HG03521 (cell line): Measurements from ENCODE around the gene ESYT3.
"Not testable (repeated sequence)": the region's sequence is repeated elsewhere in the genome, so short reads cannot be mapped to it uniquely, and the experiment has no call there.

Source experiments
- ATAC-seq: cut with Tn5 transposase; IDR thresholded peaks from one replicate; pipeline ENCODE4 v1.9.1; 2021; ENCODE audit warnings: mild to moderate bottlenecking, moderate library complexity; ENCODE audit not compliant: unreplicated experiment

The ESYT3 gene

GRCh38 chr3:138441256-138441655 lies 6.8 kb downstream of the ESYT3 start:
- ATAC-seq = no peak

GRCh38 chr3:138441742-138442141 lies 7.3 kb downstream of the ESYT3 start:
- no peak for ATAC-seq

- ATAC-seq = no peak
Observed at GRCh38 chr3:138442433-138442832, 8.0 kb downstream of the ESYT3 start.

DNA sequence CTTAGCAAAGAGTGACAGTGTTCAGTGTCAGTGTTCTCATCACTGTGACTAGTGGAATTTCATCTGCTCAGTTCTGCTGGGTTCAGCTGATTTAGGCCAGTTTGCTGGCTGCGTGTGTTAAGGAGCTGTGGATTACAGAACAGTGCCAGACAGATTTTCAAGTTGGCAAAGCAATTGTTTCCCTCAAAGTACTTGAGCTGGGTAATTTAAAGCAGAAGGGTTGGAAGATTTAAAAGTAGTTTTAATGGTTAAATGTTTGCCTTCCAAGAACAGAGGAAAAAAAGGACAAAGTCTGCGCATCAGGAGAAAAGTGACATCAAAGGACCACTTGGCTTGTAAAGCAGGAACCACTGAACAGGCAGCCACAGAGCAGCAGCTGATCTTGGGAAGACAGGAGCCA lies 8.7 kb downstream of the ESYT3 start:
- ATAC-seq = no peak

- no peak for ATAC-seq
Observed at GRCh38 chr3:138443521-138444503, 9.4 kb downstream of the ESYT3 start.

- no peak for ATAC-seq
Observed at GRCh38 chr3:138445236-138445635, 10.8 kb downstream of the ESYT3 start.

DNA sequence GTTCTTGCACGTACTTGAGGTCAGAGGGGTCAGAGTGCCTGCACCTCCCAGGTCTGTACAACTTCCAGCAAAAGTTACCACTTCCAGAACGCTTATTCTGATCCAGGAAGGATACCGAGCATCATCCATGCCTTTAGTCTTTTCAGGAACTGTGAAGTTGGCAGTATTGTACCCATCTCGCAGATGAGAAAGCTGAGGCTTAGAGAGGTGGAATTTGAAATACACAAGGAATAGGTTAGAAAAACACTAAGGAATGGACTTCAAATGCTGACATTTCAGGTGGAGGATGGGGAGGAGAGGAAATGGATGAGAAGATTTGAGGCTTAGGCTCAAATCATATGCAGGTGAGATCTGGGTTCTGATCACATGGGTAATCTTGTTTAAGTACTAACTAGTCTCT lies 11.2 kb downstream of the ESYT3 start:
- ATAC-seq = no peak

GRCh38 chr3:138448631-138449030 lies 14.2 kb downstream of the ESYT3 start:
- ATAC-seq = no peak

GRCh38 chr3:138449490-138449889 lies 15.1 kb downstream of the ESYT3 start:
- ATAC-seq = no peak

- no peak for ATAC-seq
Observed at GRCh38 chr3:138450181-138450580, 15.8 kb downstream of the ESYT3 start.

- no peak for ATAC-seq
Observed at GRCh38 chr3:138450704-138451424, 16.4 kb downstream of the ESYT3 start.

- ATAC-seq = no peak
Observed at GRCh38 chr3:138451595-138452162, 17.3 kb downstream of the ESYT3 start.

GRCh38 chr3:138452436-138452835 lies 18.0 kb downstream of the ESYT3 start:
- ATAC-seq = no peak

DNA sequence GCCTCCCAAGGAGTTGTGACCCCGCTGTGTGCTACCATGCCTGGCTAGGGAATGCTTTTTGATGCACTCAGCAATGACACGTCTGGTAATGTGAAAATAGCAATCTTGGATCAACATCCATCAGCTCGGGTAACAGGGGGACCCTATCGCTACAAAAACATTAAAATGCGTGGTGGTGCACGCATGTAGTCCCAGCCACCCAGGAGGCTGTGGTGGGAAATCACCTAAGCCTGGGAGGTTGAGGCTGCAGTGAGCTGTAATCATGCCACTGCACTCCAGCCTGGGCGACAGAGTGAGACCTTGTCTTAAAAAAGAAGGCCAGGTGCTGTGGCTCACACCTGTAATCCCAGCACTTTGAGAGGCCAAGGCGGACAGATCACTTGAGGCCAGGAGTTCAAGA lies 19.5 kb downstream of the ESYT3 start:
- not testable (repeated sequence) for ATAC-seq

DNA sequence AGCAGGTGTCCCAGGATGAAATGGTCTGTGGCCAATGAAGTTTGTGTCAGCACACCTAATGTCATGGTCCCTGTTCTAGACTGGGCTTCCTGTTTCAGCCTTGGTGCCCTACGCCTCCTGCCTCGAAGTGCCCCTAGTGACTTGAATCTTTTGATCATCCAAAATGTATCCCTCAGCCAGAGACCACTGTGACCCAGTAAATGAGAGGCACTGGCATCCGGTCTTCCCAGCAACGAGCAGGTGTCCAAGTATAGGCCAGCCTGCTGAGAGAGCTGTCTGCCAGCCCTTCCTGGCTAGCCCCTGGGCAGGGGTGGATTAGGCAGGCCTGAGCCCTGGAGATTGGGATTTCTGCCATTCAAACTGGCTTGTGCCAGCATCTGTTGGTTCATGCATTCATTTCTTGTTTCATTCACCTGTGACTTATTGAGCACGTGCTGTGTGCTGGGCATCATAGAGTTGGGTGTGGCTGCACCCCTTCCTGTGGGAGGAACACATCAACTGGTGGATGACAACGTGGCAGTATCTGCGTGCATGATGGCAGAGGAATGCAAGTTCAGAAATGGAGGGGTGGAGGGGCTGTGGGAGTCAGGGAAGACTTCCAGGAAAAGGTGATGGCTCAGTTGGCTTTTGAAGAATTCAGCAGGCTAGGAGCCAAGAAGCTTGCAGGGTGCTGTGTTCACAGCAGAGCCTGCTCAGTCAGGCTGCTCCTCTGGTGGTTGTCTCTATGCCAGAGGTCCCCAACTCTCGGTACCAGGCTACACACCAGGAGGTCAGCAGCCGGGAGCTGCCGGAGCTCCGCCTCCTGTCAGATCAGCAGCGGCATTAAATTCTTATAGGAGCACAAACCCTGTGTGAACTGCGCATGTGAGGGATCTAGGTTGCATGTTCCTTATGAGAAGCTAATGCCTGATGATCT lies 21.6 kb downstream of the ESYT3 start:
- no peak for ATAC-seq

GRCh38 chr3:138456961-138457862 lies 22.8 kb downstream of the ESYT3 start:
- ATAC-seq = no peak

DNA sequence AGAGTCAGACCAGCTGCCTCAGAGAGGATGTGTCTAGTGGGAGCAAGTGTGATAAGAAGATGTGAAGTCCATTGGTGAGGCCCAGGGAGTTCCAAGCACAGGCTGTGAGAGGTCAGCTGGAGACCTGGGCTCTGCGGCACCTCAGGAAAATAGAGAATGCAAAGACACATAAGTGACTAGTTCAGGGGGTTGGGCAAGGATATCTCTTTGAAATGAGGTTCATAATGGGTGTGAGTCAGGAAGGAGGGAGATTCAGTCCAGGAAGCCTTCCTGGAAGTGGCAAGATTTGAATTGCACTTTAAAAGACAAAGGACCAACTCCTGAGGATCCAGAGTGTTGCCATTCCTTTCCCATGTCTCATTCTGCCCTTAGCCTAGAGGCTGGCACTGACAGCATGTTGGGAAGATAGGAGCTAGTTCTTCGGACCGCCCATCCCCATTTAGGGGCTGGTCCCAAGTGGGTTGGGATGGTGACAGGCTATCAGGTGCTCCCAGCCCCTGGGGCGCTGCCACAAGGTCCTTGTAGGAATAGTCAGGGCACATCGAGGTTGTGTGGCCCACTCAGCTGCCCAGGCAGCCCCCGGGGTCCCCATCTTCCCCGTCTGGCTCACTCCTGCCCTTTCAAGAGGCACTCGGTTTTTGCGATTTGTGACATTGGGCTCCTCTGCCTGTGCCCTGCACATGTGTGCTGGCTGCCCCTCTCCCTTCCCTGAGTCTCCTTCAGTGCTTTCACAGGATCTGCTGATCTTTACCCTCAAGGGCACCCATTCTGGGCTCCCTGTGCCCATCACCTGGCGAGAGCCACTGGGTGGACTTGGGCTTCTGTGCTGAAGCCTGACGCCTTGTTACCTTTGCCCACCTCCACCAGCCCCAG lies 23.7 kb downstream of the ESYT3 start:
- ATAC-seq = no peak

- no peak for ATAC-seq
Observed at GRCh38 chr3:138458774-138459499, 24.5 kb downstream of the ESYT3 start.
